SK-N-SH (cell line): ENCODE results near the gene NDUFB4.

Experiments used
- CTCF ChIP-seq: fragments of 200-600 bp; sonication (generic); IDR thresholded peaks from 2 replicates; pipeline ENCODE4 v1.6.1; 2017; ENCODE audit warnings: antibody characterized with exemption, mild to moderate bottlenecking, moderate library complexity
- EP300 ChIP-seq, 2 experiments: IDR thresholded peaks; 2 replicates each; pipeline versions ENCODE4 v1.4.0 to v1.6.1; 2012; ENCODE audit warnings: borderline replicate concordance in 1 of 2, low read depth in 1 of 2, low read length in 1 of 2
- EZH2phosphoT487 ChIP-seq: fragments of 200-600 bp; sonication (generic); IDR thresholded peaks from 2 replicates; pipeline ENCODE4 v1.6.1; 2017; ENCODE audit warnings: low read depth, mixed run types, mild to moderate bottlenecking, antibody characterized with exemption, moderate library complexity, borderline replicate concordance
- FOXJ3 ChIP-seq: sonication (generic); formaldehyde crosslinking; IDR thresholded peaks from 2 replicates; pipeline ENCODE4 v1.5.1; 2020; ENCODE audit warnings: mild to moderate bottlenecking, missing genetic modification reagents
- FOXM1 ChIP-seq: IDR thresholded peaks from 2 replicates; pipeline ENCODE4 v1.4.0; 2012; ENCODE audit warnings: low read depth, mild to moderate bottlenecking
- GABPA ChIP-seq: IDR thresholded peaks from 2 replicates; pipeline ENCODE4 v1.4.0; 2012; ENCODE audit warnings: low read depth, mild to moderate bottlenecking
- JUND ChIP-seq: IDR thresholded peaks from 2 replicates; pipeline ENCODE4 v1.4.0; 2012
- MAX ChIP-seq: IDR thresholded peaks from 2 replicates; pipeline ENCODE4 v1.4.0; 2012; ENCODE audit warnings: low read depth
- POLR2AphosphoS5 ChIP-seq: IDR thresholded peaks from 2 replicates; pipeline ENCODE4 v1.6.1; 2012; ENCODE audit warnings: low read depth, low read length
- RAD21 ChIP-seq: IDR thresholded peaks from 2 replicates; pipeline ENCODE4 v1.6.1; 2012; ENCODE audit warnings: mild to moderate bottlenecking, low read length
- RCOR1 ChIP-seq: fragments of 150-350 bp; IDR thresholded peaks from 2 replicates; pipeline ENCODE4 v1.6.1; 2017; ENCODE audit warnings: antibody characterized with exemption, low read length
- SMC3 ChIP-seq: IDR thresholded peaks from 2 replicates; pipeline ENCODE4 v1.6.1; 2012; ENCODE audit warnings: low read depth, low read length, improper control_type of control experiment
- ZBTB33 ChIP-seq: IDR thresholded peaks from 2 replicates; pipeline ENCODE4 v1.4.0; 2012; ENCODE audit warnings: low read depth, borderline replicate concordance
- TF ChIP-seq, protein P1 (sequence below): IDR thresholded peaks from 2 replicates; pipeline ENCODE4 v1.6.1; 2012; ENCODE audit warnings: mild to moderate bottlenecking, low read depth, low read length, moderate library complexity

DNA sequence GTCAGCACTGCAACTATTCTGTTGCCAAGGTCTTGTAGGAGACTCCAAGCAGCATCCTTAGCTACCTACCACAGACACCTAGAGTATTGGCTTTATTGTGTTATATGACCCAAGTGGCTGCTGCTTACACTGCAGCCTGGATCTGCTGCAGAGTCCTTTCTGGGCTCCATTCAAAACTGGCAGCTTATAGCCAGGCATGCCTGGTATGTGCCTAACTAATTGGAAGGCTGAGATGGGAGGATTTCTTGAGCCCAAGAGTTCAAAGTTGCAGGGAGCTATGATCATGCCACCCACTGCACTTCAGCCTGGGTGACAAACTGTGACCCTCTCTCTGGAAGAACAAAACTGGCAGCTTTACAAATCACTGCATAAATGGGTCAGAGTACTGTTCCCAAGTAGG, 8.6 kb downstream of the NDUFB4 start:
- no peak for TF ChIP-seq CTCF
- no peak for TF ChIP-seq RAD21
- no peak for TF ChIP-seq MAX
- TF ChIP-seq EP300 (IDR thresholded peaks at IDR 0.05; ENCODE audit: borderline replicate concordance in 1 of 2, low read depth in 1 of 2, low read length in 1 of 2): no peak
- no peak for TF ChIP-seq POLR2AphosphoS5
- no peak for TF ChIP-seq RCOR1
- TF ChIP-seq, protein P1, sequence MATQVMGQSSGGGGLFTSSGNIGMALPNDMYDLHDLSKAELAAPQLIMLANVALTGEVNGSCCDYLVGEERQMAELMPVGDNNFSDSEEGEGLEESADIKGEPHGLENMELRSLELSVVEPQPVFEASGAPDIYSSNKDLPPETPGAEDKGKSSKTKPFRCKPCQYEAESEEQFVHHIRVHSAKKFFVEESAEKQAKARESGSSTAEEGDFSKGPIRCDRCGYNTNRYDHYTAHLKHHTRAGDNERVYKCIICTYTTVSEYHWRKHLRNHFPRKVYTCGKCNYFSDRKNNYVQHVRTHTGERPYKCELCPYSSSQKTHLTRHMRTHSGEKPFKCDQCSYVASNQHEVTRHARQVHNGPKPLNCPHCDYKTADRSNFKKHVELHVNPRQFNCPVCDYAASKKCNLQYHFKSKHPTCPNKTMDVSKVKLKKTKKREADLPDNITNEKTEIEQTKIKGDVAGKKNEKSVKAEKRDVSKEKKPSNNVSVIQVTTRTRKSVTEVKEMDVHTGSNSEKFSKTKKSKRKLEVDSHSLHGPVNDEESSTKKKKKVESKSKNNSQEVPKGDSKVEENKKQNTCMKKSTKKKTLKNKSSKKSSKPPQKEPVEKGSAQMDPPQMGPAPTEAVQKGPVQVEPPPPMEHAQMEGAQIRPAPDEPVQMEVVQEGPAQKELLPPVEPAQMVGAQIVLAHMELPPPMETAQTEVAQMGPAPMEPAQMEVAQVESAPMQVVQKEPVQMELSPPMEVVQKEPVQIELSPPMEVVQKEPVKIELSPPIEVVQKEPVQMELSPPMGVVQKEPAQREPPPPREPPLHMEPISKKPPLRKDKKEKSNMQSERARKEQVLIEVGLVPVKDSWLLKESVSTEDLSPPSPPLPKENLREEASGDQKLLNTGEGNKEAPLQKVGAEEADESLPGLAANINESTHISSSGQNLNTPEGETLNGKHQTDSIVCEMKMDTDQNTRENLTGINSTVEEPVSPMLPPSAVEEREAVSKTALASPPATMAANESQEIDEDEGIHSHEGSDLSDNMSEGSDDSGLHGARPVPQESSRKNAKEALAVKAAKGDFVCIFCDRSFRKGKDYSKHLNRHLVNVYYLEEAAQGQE: no peak
- TF ChIP-seq EZH2phosphoT487: no peak
- no peak for TF ChIP-seq SMC3
- no peak for TF ChIP-seq JUND
- no peak for TF ChIP-seq FOXJ3 (CRISPR knock-in tag)
- TF ChIP-seq GABPA: no peak
- TF ChIP-seq FOXM1: no peak
- no peak for TF ChIP-seq ZBTB33
